K562 (cell line): ENCODE data around the gene HYAL3. TPM values are rescaled to one million over a fixed set of nuclear protein-coding genes. Genes with fewer than 3 reads are reported as not detected.

Experiments used
- CXXC5 ChIP-seq: fragments of 250-450 bp; sonication (Bioruptor Pico); IDR thresholded peaks from 2 replicates; pipeline ENCODE4 v1.8.0; 2022; ENCODE audit warnings: inconsistent platforms, mild to moderate bottlenecking, moderate library complexity
- E2F6 ChIP-seq, 2 experiments: IDR thresholded peaks; 2 replicates each; pipeline ENCODE4 v1.6.1; 2011; ENCODE audit warnings: borderline replicate concordance in 1 of 2, control low read depth in 1 of 2, low read depth in 1 of 2, low read length in 1 of 2, mild to moderate bottlenecking in 1 of 2, mixed read lengths in 1 of 2, moderate library complexity in 1 of 2; ENCODE audit not compliant: insufficient read depth in 1 of 2, insufficient read length in 1 of 2, poor library complexity in 1 of 2, severe bottlenecking in 1 of 2; ENCODE audit errors: extremely low read depth in 1 of 2
- E2F8 ChIP-seq: fragments of 450-650 bp; IDR thresholded peaks from 2 replicates; pipeline ENCODE4 v1.7.1; 2018; ENCODE audit warnings: mild to moderate bottlenecking, low read depth; ENCODE audit not compliant: partially characterized antibody
- FIP1L1 ChIP-seq: fragments of 200-400 bp; formaldehyde crosslinking; IDR thresholded peaks from 2 replicates; pipeline ENCODE4 v1.6.1; 2018; ENCODE audit warnings: mild to moderate bottlenecking, low read depth, low read length; ENCODE audit not compliant: poor library complexity, severe bottlenecking
- HDAC1 ChIP-seq, 2 experiments: fragments of 450-650 bp; IDR thresholded peaks; 2 replicates each; pipeline ENCODE4 v1.6.1; 2016 to 2017; ENCODE audit warnings: inconsistent platforms in 1 of 2, mild to moderate bottlenecking in 1 of 2, moderate library complexity in 1 of 2
- HNRNPK ChIP-seq: fragments of 200-400 bp; formaldehyde crosslinking; IDR thresholded peaks from one replicate; pipeline ENCODE4 v1.6.1; 2018; ENCODE audit warnings: mild to moderate bottlenecking, low read depth, low read length; ENCODE audit not compliant: poor library complexity, severe bottlenecking
- NR4A1 ChIP-seq, 2 experiments: fragments of 250-450 bp in 1 of 2; fragments of 450-650 bp in 1 of 2; sonication (Bioruptor Pico) in 1 of 2; IDR thresholded peaks; 2 replicates each; pipeline versions ENCODE4 v1.4.0 to v1.6.1; 2016 to 2020; ENCODE audit warnings: mild to moderate bottlenecking in 2 of 2, missing compliant biosample characterization in 1 of 2, missing genetic modification characterization in 1 of 2, moderate library complexity in 1 of 2
- RERE ChIP-seq: sonication (generic); formaldehyde crosslinking; IDR thresholded peaks from 2 replicates; pipeline ENCODE4 v1.8.0; 2023; ENCODE audit warnings: missing genetic modification reagents, mild to moderate bottlenecking, borderline replicate concordance
- THAP12 ChIP-seq: fragments of 250-450 bp; sonication (Bioruptor Pico); IDR thresholded peaks from 2 replicates; pipeline ENCODE4 v1.9.0; 2021; ENCODE audit warnings: mild to moderate bottlenecking, inconsistent platforms
- U2AF2 ChIP-seq: fragments of 200-400 bp; formaldehyde crosslinking; optimal IDR thresholded peaks from 2 replicates; pipeline ENCODE3; 2017; ENCODE audit warnings: low read depth, mild to moderate bottlenecking, low read length
- ZNF586 ChIP-seq: fragments of 450-650 bp; formaldehyde crosslinking; conservative IDR thresholded peaks from 2 replicates; pipeline ENCODE4 v1.4.0; 2020; ENCODE audit warnings: mild to moderate bottlenecking, moderate library complexity
- ZNF668 ChIP-seq: fragments of 250-450 bp; sonication (Bioruptor Pico); IDR thresholded peaks from 2 replicates; pipeline ENCODE4 v1.8.0; 2022; ENCODE audit warnings: mild to moderate bottlenecking, inconsistent platforms
- polyA plus RNA-seq, 8 experiments: library from polyadenylated mRNA; depleted of rRNA in 4 of 8; stranded (reverse) in 5 of 8; unstranded in 3 of 8; fragments of >200 nt; fragmentation: Nextera tagmentation in 2 of 8; fragmentation: Illumina TruSeq in 1 of 8; extraction: Ambion mirVana in 2 of 8; extraction: Trizol in 1 of 8; gene quantifications; 2 replicates each; pipeline versions ENCODE4 v1.2.1 to v1.2.3, GENCODE V29; 2011 to 2014; ENCODE audit warnings: inconsistent platforms in 1 of 8, missing spikeins in 1 of 8
- total RNA-seq, 7 experiments: library from RNA; depleted of rRNA in 6 of 7; stranded (reverse); fragments of >200 nt in 6 of 7; fragmentation: Illumina TruSeq in 2 of 7; extraction: Trizol in 2 of 7; gene quantifications; 2 replicates each; pipeline versions ENCODE4 v1.2.1 to v1.2.3, GENCODE V29; 2011 to 2021; ENCODE audit warnings: low replicate concordance in 1 of 7

HYAL3 gene
- total and polyA plus RNA-seq, 9 of the 15 experiments (the other 6 are each of a cell fraction or from before 2014, with no cell fraction given), result 0.38 to 9.1 (median 6.8) TPM

- no peak for TF ChIP-seq E2F8
- peak; percentile 48 to 49 for TF ChIP-seq E2F6 (IDR thresholded peaks at IDR 0.05; ENCODE audit: borderline replicate concordance in 1 of 2, extremely low read depth in 1 of 2, insufficient read depth in 1 of 2, insufficient read length in 1 of 2, low read depth in 1 of 2, low read length in 1 of 2, poor library complexity in 1 of 2, severe bottlenecking in 1 of 2)
- no peak for TF ChIP-seq RERE (CRISPR knock-in tag)
- TF ChIP-seq FIP1L1, result no peak
- TF ChIP-seq HDAC1 (IDR thresholded peaks at IDR 0.05), result no peak
- TF ChIP-seq HNRNPK, result no peak
- TF ChIP-seq ZNF586 (CRISPR knock-in tag), result no peak
- no peak for TF ChIP-seq NR4A1 (CRISPR knock-in tag; IDR thresholded peaks at IDR 0.05)
- TF ChIP-seq NR4A1 (tag; IDR thresholded peaks at IDR 0.05), result peak; percentile 41; the same call in 1 of the 2 replicates
- peak; percentile 34; the same call in 1 of the 2 replicates for TF ChIP-seq CXXC5
- TF ChIP-seq THAP12 (CRISPR knock-in tag), result peak; percentile 16; the same call in 1 of the 2 replicates
- no peak for TF ChIP-seq ZNF668 (CRISPR knock-in tag)
- no peak for TF ChIP-seq U2AF2
These were observed 41.5 kb upstream of the HYAL3 start, which contains the start of gene RASSF1 (continued) for GRCh38 chr3:50340448-50341329.
